Stimulated activated CD4-positive, alpha-beta T cell treated with anti-CD3 and anti-CD28 coated beads, Interleukin-1b, Interleukin-23, amount 100 ng/mL, for 4 hours (primary cell): ENCODE data around the gene OGG1.
A peak's percentile ranks its signal among the peaks of the same experiment; 100 is the strongest.

ENCODE experiments used
- DNase-seq, 2 donors: peaks; one replicate each; pipeline ENCODE4 v3.0.0-alpha.2; 2020; ENCODE audit warnings: low read depth in 2 of 2

The OGG1 gene

GRCh38 chr3:9727743-9728142 lies 22.0 kb upstream of the OGG1 start:
- no peak for DNase-seq

- DNase-seq: no peak
These were observed 20.3 kb upstream of the OGG1 start for GRCh38 chr3:9729419-9729818.

- no peak for DNase-seq
These were observed 19.0 kb upstream of the OGG1 start for GRCh38 chr3:9730657-9731205.

DNA sequence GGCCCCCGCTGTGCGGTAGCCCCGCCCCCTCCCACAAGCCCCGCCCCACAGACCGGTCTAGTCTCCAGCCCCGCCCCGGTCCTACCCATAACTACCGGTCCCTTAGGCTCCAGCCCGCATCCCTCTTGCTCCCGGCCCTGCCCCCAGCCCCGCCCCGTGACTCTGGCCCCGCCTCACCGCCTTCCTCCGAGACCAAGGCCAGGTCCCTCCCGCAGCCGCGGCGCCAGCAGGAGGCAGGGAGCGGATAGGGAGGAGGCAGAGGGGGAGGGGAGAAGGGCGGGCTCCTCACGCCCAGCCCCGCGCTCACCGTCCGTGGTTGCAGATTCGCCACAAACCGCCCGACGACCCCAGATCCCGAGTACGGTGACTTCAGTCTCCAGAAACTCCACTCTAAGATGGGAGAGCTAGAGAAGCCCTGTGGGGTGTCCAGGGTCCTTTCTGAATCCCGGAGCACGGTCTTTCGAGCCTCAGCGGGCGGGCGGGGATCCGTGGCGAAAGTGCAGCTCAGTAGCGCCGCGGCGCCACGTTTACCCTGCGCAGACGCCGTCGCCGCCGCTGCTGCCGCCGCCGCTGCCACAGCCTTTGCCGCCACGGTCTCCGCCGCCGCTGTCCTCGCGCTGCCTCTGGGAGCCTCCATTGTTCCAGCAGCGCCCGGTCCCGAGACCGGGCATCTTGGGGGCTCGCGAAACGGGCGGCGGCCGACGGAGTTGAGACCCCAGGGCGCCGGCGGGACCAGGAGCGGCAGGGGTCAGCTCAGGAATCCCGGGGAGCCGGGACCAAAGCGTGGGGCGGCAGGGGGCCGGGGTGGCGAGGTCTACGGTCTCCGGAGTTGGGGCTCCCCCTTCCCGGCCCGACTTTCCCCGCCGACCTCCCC lies 18.3 kb upstream of the OGG1 start, which contains the start of gene BRPF1:
BRPF1 (plus strand) TSS at position 530 of the 874 bp plus-strand sequence. CDS start 2,406 bp downstream, outside the sequence.
- peak; percentile 100 for DNase-seq

- peak in 1 of 2 donors; percentile 17 for DNase-seq
These were observed 17.5 kb upstream of the OGG1 start for GRCh38 chr3:9732080-9732739.

DNA sequence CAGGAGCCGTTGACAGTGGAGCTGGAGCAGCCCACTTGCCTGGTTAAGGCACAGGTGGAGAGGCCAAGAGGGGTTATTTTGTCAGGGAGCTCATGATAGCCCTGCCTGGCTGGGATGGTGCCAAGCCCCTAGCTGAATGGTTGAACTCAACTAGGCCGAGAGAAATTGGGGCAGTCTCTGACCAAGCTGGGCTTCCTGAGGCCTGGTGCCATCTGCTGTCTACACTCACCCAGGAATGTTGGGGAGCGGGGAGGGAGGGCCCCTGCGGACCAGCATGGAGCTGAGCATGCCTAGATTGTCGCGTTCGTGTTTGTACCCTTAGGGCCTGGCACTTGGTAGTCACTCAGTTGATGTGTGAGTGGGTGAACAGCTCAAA lies 17.0 kb upstream of the OGG1 start:
- no peak for DNase-seq

- DNase-seq: no peak
These were observed 12.9 kb upstream of the OGG1 start for GRCh38 chr3:9736831-9737230.

DNA sequence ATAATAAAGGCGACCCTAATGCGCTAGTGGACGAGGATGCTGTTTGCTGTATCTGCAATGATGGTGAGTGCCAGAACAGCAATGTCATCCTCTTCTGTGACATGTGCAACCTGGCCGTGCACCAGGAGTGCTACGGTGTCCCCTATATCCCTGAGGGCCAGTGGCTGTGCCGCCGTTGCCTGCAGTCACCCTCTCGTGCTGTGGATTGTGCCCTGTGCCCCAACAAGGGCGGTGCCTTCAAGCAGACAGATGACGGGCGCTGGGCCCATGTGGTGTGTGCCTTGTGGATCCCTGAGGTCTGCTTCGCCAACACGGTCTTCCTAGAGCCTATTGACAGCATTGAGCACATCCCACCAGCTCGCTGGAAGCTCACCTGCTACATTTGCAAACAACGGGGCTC lies 10.6 kb upstream of the OGG1 start:
- no peak for DNase-seq

- no peak for DNase-seq
These were observed 7.2 kb upstream of the OGG1 start for GRCh38 chr3:9742560-9742959.

- DNase-seq: no peak
These were observed 6.2 kb upstream of the OGG1 start for GRCh38 chr3:9743548-9743947.

- DNase-seq: no peak
These were observed 5.6 kb upstream of the OGG1 start for GRCh38 chr3:9744162-9744561.

DNA sequence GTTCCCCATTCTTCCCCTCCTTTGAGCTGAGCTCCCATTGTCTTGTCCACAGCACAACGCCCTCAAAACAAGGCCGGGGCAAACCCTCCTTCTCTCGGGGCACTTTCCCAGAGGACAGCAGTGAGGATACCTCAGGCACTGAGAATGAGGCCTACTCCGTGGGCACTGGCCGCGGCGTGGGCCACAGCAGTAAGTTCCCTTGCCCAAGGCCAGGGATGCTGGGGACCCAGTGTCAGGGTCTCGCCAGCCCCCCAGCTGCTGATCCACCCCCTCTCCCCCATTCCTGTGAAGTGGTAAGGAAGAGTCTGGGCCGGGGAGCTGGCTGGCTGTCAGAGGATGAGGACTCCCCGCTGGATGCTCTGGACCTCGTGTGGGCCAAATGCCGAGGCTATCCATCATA lies 4.2 kb upstream of the OGG1 start:
- no peak for DNase-seq

GRCh38 chr3:9746330-9746729 lies 3.4 kb upstream of the OGG1 start:
- DNase-seq: no peak

- no peak for DNase-seq
These were observed 2.5 kb upstream of the OGG1 start for GRCh38 chr3:9747267-9747666.

GRCh38 chr3:9748031-9748430 lies 1.7 kb upstream of the OGG1 start:
- no peak for DNase-seq

GRCh38 chr3:9749296-9749644 lies 482 bp upstream of the OGG1 start:
- DNase-seq: no peak

DNA sequence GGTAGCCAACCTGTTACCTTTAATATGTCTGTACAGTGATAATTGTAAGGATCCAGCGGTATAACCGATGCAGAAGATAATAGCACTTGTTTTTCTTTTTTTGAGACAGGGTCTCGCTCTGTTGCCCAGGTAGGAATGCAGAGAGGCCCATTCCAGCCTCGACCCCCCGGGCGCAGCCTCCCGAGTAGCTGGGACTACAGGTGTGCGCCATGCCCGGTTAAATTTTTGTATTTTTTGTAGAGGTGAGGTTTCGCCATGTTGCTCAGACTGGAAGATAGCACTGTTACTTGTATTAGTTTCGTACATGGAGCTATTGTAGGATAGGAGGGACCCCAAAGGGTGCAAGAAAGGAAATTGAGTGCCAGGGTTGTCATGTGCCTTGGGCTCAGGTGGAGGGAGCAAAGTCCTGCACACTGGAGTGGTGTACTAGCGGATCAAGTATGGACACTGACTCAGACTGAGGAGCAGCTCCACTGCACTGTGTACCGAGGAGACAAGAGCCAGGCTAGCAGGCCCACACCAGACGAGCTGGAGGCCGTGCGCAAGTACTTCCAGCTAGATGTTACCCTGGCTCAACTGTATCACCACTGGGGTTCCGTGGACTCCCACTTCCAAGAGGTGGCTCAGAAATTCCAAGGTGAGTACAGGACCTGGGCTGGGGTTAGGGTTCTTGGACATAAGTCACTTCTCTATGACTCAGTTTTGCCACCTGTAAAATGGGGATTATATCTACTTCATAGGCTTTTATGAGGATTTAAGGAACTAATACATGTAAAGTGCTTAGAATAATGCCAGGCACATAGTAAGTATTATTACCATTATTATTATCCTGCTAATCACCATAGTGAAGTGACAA lies 1.0 kb downstream of the OGG1 start:
- DNase-seq: no peak

- no peak for DNase-seq
These were observed 4.9 kb downstream of the OGG1 start for GRCh38 chr3:9754678-9755077.

- DNase-seq: no peak
These were observed 7.7 kb downstream of the OGG1 start for GRCh38 chr3:9757427-9757826.

DNA sequence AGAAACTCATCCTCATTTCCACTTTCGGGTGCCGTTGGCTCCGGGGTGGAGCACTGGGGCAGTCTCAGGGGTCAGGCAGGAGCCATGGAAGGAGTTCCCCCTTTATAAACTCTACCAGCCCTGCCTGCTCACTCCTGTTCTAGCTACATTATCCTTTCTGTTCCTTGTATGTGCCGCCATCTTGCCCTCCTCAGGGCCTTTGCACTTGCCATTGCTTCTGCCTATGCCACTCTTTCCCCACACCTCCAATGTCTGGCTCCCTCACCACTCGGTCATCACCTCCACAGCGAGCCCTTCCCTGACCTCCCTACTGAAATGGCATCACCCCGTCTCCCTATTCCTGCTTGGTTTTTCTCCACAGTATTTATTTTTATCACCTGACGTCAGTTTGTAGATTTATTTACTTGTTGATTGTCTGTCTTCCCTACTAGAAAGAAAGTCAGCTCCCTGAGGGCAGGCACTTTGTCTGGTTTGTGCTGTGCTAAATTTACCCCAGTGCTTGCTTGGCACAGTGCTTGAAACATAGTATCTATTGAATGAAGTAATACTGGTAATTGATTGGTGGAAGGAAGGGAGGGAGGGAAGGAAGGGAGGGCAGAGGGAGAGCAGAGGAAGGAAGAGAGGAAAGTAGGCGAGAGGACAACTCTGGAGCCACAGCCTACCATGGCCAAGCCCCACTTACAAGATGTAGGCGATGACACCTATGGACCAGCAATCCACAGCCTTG lies 11.2 kb downstream of the OGG1 start:
- no peak for DNase-seq

- no peak for DNase-seq
These were observed 12.2 kb downstream of the OGG1 start for GRCh38 chr3:9761919-9762318.
